GM10266 (cell line): ENCODE results near the gene KCTD11.
"Not testable (repeated sequence)": the region's sequence is repeated elsewhere in the genome, so short reads cannot be mapped to it uniquely, and the experiment has no call there.

Experiments
- DNase-seq: peaks from one replicate; pipeline ENCODE4 v3.0.0; 2012; ENCODE audit errors: extremely low spot score
- TF ChIP-seq, protein P1 (sequence below): IDR thresholded peaks from 2 replicates; pipeline ENCODE4 v1.5.1; 2012; ENCODE audit warnings: mild to moderate bottlenecking, low read depth; ENCODE audit not compliant: control insufficient read depth, insufficient read depth; ENCODE audit errors: missing control alignments

Gene KCTD11

DNA sequence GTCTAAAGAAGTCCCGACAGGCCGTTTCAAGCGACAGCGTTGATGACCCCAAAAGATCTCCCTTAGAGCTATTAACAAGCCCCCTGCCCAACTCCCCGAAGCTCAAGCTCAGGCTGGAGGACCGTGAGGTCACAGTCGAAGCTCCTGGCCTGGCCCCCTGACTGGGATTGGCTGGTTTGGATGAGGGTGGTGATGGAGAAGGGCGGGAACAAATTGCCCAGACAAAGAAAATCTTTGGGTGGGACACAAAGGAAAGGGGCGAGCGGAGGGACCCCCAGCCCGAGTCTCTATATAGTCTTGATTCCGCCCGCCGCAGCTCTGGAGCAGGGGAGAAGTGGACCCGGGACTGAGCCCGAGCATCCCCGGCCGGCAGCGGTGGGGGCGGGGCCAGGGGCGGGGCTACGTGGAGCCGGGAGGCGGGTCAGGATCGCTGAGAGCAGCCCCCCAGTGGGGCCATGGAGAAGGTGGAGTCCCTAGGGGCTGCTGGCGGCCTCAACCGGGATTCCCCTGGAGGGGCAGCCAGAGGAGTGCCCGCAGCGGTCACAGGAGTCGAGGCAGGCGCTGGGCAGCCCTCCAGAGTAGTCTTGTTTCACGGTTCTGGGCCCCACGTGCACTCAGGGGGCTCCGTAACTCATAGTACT is 21.8 kb upstream of the KCTD11 start:
- DNase-seq = peak; percentile 87
- TF ChIP-seq, protein P1, sequence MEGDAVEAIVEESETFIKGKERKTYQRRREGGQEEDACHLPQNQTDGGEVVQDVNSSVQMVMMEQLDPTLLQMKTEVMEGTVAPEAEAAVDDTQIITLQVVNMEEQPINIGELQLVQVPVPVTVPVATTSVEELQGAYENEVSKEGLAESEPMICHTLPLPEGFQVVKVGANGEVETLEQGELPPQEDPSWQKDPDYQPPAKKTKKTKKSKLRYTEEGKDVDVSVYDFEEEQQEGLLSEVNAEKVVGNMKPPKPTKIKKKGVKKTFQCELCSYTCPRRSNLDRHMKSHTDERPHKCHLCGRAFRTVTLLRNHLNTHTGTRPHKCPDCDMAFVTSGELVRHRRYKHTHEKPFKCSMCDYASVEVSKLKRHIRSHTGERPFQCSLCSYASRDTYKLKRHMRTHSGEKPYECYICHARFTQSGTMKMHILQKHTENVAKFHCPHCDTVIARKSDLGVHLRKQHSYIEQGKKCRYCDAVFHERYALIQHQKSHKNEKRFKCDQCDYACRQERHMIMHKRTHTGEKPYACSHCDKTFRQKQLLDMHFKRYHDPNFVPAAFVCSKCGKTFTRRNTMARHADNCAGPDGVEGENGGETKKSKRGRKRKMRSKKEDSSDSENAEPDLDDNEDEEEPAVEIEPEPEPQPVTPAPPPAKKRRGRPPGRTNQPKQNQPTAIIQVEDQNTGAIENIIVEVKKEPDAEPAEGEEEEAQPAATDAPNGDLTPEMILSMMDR = no peak

DNA sequence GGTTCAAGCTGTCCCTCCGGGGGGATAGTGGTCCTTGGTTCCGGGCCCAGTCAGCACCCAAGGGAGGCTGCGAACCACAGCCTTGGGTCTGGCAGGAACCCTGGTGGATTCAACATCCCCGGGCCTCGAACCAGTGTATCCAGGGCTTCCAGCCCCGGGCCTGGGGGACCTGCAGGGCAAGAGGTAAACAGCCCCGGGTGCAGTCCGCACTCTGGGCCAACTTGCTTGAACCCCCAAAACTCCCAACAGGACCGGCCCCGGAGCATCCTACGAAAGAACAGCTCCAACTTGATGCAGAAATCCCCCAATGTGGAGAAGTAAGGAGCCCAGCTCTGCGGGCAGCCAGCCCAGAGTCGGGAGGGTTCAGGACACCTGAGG is 21.3 kb upstream of the KCTD11 start:
- TF ChIP-seq, protein P1 = no peak
- DNase-seq = no peak

DNA sequence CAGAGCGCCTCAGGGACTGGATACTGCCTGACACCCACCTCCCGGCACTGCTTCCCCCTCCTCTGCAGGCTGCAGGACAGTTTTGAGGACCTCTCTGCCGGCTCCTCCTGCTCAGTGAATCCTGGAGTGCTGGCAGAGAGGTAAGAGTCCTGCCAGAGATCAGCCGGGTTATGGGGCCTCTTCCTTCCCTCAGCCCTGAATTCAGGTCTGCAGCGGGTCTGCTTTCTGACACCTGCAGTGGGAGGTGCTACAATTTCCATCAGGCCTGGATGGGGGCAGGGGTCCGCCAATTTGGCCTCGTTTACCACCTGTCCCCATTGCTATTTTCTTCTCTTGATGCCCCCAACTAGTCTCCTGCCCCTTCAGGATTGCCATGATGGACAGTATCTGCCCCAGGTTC is 19.9 kb upstream of the KCTD11 start:
- DNase-seq = no peak
- TF ChIP-seq, protein P1 = no peak

DNA sequence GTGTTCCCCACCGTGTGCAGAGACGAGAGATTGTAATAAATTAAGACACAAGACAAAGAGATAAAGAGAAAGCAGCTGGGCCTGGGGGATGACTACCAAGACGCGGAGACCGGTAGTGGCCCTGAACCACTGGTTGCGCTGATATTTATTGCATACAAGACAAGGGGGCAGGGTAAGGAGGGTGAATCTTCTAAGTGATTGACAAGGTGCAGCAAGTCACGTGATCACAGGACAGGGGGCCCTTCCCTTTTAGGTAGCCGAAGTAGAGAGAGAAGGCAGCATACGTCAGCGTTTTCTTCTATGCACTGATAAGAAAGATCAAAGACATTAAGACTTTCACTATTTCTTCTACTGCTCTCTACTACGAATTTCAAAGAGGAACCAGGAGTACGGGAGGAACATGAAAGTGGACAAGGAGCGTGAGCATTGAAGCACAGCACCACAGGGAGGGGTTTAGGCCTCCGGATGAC is 19.3 kb upstream of the KCTD11 start:
- not testable (repeated sequence) for DNase-seq

DNA sequence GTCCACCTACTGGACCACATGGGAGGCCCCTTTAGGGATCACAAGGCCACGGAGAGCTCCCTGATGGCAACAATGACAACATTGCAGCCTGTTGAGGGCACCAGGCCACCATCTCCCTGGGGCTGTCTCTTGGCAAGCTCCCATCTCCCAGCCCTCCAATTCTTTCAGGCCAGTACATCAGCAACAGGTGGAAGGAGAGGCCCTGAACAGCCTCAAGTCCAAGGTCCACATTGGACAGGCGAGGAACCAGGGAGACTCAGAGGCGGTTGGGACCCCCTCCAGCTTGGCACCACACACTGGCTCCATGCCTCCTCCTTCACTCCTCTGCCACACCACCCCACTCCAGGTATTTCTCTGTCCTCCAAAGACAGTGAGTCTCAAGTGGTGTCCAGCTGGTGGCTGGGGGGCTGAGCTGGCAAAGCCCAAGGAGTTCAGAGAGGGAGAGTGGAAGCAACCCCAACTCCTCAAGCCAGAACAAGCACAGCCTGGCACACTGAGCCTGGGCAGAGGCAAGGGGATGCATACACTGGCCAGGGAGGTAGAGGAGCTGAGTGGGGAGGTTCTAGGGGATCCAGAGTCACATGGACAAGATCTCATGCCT is 16.9 kb upstream of the KCTD11 start:
- no peak for DNase-seq
- TF ChIP-seq, protein P1 = no peak

DNA sequence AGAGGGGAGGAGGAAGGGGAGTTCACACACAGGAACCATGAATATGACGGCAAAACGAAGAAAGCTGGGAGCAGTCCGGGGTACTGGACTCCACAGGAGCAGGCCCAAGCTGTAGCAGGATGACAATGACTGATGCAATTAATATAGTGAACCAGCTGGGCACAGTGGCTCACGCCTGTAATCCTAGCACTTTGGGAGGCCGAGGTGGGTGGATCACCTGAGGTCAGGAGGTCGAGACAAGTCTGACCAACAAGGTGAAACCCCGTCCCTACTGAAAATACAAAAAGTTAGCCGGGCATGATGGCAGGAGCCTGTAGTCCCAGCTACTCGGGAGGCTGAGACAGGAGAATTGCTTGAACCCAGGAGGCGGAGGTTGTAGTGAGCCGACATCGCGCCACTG is 16.2 kb upstream of the KCTD11 start:
- not testable (repeated sequence) for DNase-seq

DNA sequence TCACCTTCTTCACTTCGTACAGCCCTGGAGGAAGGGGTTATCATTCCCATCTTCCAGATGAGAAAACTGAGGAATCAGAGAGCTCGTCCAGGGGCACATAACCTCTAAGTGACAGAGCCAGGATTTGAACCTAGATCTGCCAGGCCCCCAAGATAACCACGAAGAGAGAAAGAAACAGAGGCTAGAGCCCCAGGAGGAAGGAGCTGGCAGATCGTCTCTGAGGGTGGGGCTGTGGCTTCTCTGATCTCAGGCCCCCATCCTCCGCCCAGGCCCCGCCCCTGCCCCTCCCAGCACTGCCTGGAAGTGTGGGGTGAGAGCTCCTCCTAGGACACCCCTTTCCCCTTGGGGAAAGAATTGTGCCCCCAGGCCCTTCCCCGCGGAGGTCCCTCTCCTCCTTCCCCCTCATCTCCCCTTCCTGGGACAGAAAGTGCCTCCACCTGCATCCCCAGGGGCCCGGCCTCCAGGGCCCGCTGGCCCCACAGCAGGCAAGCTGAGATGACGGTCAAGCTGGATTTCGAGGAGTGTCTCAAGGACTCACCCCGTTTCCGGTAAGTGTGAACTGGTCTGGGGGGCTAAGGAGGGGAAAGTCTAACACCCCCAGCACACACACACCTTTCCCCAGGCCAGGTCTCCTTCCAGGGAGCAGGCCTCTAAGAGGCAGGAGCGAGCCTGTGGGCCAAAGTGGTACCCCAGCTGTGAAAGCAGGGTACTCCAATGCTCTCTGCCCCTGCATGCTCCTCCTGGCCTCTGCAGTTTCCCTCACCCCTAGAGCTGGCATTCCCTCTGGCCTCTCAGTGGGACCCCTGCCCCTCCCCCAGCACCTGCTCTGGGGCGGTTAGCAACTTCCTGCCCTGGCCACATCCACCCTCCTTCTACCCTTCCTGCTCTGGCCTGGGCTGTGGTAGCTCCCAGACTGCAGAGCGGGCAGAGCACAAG is 15.5 kb upstream of the KCTD11 start, which contains the start of gene ACAP1:
ACAP1 (plus strand) TSS at position 290 of the 936 bp plus-strand sequence; CDS start at position 496, 206 bp downstream.
- peak; percentile 80 for DNase-seq
- TF ChIP-seq, protein P1 = no peak

DNA sequence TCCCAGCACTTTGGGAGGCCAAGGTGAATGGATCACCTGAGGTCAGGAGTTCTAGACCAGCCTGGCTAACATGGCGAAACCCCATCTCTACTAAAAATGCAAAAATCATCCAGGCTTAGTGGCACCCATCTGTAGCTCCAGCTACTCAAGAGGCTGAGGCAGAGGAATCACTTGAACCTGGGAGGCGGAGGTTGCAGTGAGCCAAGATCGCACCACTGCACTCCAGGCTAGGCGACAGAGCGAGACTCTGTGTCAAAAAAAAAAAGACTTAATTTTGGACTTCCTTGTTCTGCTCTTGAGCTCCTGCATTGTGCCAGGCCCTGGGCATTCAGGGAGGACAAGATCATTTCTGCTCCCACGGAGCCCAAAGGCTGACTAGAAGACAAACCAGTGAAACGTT is 14.4 kb upstream of the KCTD11 start:
- DNase-seq = not testable (repeated sequence)

DNA sequence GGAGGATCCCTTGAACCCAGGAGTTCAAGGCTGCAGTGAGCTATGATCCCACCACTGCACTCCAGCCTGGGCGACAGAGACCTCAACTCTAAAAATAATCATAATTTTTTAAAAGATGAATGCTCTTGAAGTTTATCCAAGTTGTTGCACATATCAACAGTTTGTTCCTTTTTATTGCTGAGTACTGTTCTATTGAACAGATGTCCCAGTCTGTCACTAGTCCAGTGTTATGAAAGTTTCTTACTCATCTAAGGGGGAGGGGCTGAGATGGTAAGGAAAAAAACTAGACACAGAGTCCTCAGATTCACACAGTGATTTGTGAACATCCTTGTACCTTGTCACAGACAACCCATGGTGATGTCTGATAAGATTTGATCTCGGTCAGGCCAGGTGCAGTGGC is 11.8 kb upstream of the KCTD11 start:
- TF ChIP-seq, protein P1 = no peak
- DNase-seq = no peak
